Endothelial cell of umbilical vein (primary cell): Measurements from ENCODE around the gene SEC14L1.
"Not testable (repeated sequence)": the region's sequence is repeated elsewhere in the genome, so short reads cannot be mapped to it uniquely, and the experiment has no call there.

Experiments used
- CTCF ChIP-seq, 2 donors: IDR thresholded peaks; 1 replicate in 1 of 2; 2 replicates in 1 of 2; pipeline ENCODE4 v1.5.1; 2011; ENCODE audit warnings: low read length in 2 of 2, mild to moderate bottlenecking in 2 of 2, moderate library complexity in 2 of 2, control low read depth in 1 of 2, inconsistent platforms in 1 of 2, low read depth in 1 of 2; ENCODE audit not compliant: insufficient read depth in 1 of 2; ENCODE audit errors: extremely low read depth in 1 of 2
- EZH2 ChIP-seq: IDR thresholded peaks from 2 replicates; pipeline ENCODE4 v1.6.1; 2012; ENCODE audit warnings: borderline replicate concordance, low read depth, mild to moderate bottlenecking, moderate library complexity, low read length, inconsistent platforms; ENCODE audit not compliant: severe bottlenecking
- MYC ChIP-seq: IDR thresholded peaks from one replicate; pipeline ENCODE4 v1.6.1; 2011; ENCODE audit warnings: mild to moderate bottlenecking, low read depth, low read length
- POLR2A ChIP-seq: IDR thresholded peaks from 2 replicates; pipeline ENCODE4 v1.6.1; 2012; ENCODE audit warnings: low read depth, mild to moderate bottlenecking, control low read depth, low read length
- POLR2AphosphoS5 ChIP-seq: IDR thresholded peaks from 2 replicates; pipeline ENCODE4 v1.6.1; 2012; ENCODE audit warnings: low read depth, mild to moderate bottlenecking, control low read depth, low read length, moderate library complexity; ENCODE audit not compliant: insufficient read depth

GRCh38 chr17:77157766-77158165 is 17.0 kb downstream of the SEC14L1 start:
- not testable (repeated sequence) for TF ChIP-seq POLR2A; EZH2; POLR2AphosphoS5; CTCF (IDR thresholded peaks at IDR 0.05; ENCODE audit: extremely low read depth in 1 of 2, insufficient read depth in 1 of 2, low read depth in 1 of 2, low read length in 2 of 2); MYC
